Fibroblast of the aortic adventitia (primary cell): ENCODE measurements around the gene GNPTAB. TPM values are rescaled to one million over a fixed set of nuclear protein-coding genes. Genes with fewer than 3 reads are reported as not detected.
"Not testable (repeated sequence)": the region's sequence is repeated elsewhere in the genome, so short reads cannot be mapped to it uniquely, and the experiment has no call there.

Experiments used
- DNase-seq: peaks from one replicate; pipeline ENCODE4 v3.0.0-alpha.2; 2010; ENCODE audit warnings: low read depth
- H3K4me3 ChIP-seq: 2 replicates; pipeline ENCODE4 v1.5.1; 2011; ENCODE audit warnings: low read depth, mild to moderate bottlenecking, control low read depth, low read length, moderate library complexity
- total RNA-seq: library from RNA; depleted of rRNA; stranded (reverse); fragments of >200 nt; gene quantifications from 2 replicates; pipeline ENCODE4 v1.2.3, GENCODE V29; 2012; ENCODE audit warnings: low replicate concordance
- TF ChIP-seq, protein P1 (sequence below): IDR thresholded peaks from 2 replicates; pipeline ENCODE4 v1.5.1; 2011; ENCODE audit warnings: mild to moderate bottlenecking, low read length, control low read depth, inconsistent platforms; ENCODE audit not compliant: insufficient read depth

The GNPTAB gene
- total RNA-seq, 1 donor, result 31.5 TPM

DNA sequence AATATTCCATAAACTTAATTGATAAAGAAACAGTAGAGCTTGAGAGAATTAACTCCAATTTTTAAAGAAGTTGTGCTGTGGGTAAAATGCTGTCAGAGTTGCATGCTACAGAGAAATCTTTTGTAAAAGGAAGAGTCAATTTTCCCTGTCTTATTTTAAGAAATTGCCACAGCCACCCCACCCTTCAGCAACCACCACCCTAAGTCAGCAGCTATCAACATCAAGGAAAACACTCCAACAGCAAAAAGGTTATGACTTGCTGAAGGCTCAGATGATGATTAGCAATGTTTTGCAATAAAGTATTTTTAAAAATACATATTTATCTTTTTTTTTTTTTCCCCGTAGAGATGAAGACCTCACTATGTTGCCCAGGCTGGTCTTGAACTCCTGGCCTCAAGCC lies 40.2 kb upstream of the GNPTAB start:
- DNase-seq, result no peak
- TF ChIP-seq, protein P1, sequence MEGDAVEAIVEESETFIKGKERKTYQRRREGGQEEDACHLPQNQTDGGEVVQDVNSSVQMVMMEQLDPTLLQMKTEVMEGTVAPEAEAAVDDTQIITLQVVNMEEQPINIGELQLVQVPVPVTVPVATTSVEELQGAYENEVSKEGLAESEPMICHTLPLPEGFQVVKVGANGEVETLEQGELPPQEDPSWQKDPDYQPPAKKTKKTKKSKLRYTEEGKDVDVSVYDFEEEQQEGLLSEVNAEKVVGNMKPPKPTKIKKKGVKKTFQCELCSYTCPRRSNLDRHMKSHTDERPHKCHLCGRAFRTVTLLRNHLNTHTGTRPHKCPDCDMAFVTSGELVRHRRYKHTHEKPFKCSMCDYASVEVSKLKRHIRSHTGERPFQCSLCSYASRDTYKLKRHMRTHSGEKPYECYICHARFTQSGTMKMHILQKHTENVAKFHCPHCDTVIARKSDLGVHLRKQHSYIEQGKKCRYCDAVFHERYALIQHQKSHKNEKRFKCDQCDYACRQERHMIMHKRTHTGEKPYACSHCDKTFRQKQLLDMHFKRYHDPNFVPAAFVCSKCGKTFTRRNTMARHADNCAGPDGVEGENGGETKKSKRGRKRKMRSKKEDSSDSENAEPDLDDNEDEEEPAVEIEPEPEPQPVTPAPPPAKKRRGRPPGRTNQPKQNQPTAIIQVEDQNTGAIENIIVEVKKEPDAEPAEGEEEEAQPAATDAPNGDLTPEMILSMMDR, result no peak
- no peak overlapping the region for H3K4me3 ChIP-seq

DNA sequence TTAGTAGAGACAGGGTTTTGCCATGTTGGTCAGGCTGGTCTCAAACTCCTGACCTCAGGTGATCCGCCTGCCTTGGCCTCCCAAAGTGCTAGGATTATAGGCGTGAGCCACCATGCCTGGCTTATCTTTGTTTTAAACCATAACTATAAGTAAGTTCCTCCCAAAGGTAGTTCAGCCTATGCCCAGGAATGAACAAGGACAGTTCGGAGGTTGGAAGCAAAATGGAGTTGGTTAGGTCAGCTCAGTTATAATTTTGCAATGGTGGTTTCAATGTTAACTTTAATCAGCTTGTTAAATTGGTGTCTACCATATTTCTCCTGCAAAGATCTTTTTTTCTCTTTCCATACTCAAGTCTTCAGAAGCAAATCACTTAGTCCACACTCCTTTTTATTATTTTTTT lies 36.9 kb upstream of the GNPTAB start:
- DNase-seq, H3K4me3 ChIP-seq: not testable (repeated sequence)

DNA sequence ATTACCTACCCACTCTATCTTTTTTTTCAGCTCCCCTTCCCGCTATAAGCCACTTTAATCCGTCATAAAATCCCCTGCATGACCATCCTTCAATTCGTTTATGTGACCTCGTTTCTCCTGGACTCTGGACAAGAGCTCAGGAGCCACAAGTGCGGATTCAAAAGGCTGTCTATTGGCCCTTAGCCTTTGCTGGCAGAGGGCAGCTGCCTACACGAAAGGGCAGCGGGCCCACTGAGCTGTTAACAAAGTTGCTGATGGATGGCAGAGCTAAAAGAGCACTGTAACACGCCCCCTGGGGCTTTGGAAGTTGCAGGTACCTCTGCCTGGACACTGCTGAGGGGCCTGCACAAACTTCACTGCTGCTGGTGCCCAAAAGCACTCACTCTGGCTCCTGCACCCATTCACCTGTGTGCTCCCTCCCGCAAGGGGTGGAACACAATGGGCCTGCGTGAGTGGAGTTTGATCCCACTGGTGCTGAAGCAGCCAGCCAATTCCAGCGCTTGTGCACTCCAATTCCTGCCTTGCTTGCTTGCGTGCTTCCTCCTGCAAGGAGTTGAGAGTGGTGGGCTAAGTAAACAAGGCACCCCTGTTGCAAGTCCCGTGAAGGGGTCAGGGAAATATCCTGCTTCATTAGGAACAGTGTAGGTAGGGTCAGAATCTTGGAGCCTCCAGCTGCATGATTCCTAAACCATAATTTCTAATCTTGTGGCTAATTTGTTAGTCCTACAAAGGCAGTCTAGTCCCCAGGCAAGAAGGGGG lies 36.0 kb upstream of the GNPTAB start:
- no peak overlapping the region for H3K4me3 ChIP-seq
- TF ChIP-seq, protein P1, result no peak
- DNase-seq, result no peak

DNA sequence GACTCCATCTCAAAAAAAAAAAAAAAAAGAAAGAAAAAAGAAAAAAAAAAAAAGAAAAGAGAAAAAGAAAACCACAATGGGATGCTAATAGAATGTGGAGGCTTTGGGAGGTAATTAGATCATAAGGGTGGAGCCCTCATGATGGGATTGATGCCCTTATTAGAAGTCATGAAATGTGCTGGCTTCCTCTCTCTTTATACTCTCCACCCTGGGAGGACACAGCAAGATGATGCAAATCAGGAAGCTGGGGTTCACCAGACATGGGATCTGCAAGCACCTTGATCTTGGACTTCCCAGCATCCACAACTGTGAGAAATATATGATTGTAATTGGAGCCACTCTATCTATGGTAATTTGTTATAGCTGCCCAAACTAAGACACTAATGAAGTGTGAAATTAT lies 33.2 kb upstream of the GNPTAB start:
- TF ChIP-seq, protein P1, result no peak
- no peak overlapping the region for H3K4me3 ChIP-seq
- DNase-seq, result peak; percentile 22

DNA sequence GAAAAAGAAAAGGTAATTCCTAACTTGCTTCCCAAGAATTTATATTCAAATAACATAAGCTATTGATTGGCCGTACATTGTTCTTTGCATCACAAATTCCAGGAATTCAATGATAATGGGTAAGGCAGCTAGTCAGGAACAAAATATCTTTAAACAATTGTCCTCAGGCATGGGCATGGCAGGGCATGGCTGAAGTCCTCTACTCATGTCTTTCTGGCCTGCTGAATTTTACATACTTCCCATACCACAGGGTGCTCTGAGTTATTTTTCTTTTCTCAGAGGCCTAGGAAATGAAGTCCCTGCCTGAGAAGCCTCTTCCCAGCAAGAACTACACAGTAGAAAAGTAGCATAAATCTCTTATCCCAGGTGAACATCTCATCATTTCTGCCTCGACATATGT lies 31.5 kb upstream of the GNPTAB start:
- peak; percentile 8 for DNase-seq
- no peak overlapping the region for H3K4me3 ChIP-seq
- TF ChIP-seq, protein P1, result no peak

DNA sequence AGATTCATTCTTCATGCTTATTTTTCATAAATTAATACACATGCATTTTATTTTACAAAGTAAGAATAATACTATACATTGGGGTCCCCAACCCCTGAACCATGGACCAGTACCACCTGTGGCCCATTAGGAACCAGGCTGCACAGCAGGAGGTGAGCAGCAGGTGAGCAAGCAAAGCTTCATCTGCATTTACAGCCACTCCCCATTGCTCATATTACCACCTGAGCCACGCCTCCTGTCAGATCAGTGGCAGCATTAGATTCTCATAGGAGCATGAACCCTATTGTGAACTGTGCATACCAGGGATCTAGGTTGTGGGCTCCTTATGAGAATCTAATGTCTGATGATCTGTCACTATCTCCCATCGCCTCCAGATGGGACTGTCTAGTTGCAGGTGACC lies 30.9 kb upstream of the GNPTAB start:
- DNase-seq, H3K4me3 ChIP-seq: not testable (repeated sequence)

DNA sequence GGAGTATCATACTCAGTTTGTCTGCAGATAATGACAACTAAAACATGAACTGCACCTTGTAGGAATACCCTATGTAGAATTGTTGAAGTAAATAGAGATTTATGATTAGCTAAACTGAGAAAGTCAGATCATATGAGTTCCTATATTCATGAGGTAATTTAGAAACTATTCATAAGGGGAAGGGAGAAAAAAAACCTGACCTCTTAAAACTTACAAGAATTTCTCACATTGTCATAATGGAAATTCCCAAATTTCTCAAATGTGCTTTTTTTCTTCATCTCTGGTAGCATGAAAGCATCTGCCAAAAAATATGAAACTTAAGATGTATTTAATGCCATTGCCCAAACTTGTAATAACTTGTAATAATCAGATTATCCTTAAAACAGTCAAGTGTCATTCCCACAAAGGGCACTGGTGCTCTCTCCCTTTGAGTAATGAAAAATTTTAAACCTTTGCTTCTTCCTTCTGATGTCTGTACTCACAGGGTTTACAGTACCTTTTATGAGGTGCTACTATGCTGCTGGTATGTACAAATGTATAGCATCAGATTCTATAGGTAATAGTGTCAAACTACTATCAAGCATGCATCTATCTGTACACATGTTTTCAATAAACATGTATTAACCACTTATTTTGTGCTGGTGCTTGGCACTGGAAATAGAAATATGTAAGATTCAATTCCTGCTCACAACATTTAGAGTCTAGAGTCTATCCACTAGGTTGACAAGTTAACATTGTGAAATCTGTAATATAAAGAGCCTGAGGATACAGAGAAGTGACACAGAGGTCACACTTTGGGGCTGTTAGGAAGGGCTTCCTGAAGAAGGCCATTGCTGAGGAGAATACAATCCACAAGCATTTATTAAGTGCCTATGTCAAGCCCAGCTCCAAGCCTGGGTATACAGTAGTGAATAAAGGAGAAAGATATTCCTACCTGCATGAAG lies 29.2 kb upstream of the GNPTAB start:
- no peak overlapping the region for H3K4me3 ChIP-seq
- DNase-seq, result peak; percentile 72
- TF ChIP-seq, protein P1, result no peak
